ENCODE data around the gene FAU.

FAU gene

GRCh38 chr11:65131895-65132237, 9.9 kb upstream of the FAU start:
- DNase-seq (ENCODE audit: insufficient read length, low spot score) (no peak), FAIRE-seq (no peak)
- TF ChIP-seq CTCF (IDR thresholded peaks at IDR 0.05; ENCODE audit: insufficient read depth, missing control alignments): no peak

- no peak for TF ChIP-seq CTCF (IDR thresholded peaks at IDR 0.05; ENCODE audit: insufficient read depth, missing control alignments)
- no peak for FAIRE-seq
- no peak for DNase-seq (ENCODE audit: insufficient read length, low spot score)
Observed at GRCh38 chr11:65131417-65131776, 9.5 kb upstream of the FAU start.

- FAIRE-seq (no peak), DNase-seq (ENCODE audit: insufficient read length, low spot score) (no peak)
- no peak for TF ChIP-seq CTCF (IDR thresholded peaks at IDR 0.05; ENCODE audit: insufficient read depth, missing control alignments)
Observed at GRCh38 chr11:65130631-65131416, 8.9 kb upstream of the FAU start.

- no peak for TF ChIP-seq CTCF (IDR thresholded peaks at IDR 0.05; ENCODE audit: insufficient read depth, missing control alignments)
- FAIRE-seq: no peak
- DNase-seq (ENCODE audit: insufficient read length, low spot score): no peak
Observed at GRCh38 chr11:65129649-65130441, 7.9 kb upstream of the FAU start.

- no peak for FAIRE-seq
- no peak for DNase-seq (ENCODE audit: insufficient read length, low spot score)
Observed at GRCh38 chr11:65128182-65129145, 6.5 kb upstream of the FAU start.

More at GRCh38 chr11:65128182-65129145, 6.5 kb upstream of the FAU start:
- no peak for TF ChIP-seq CTCF (IDR thresholded peaks at IDR 0.05; ENCODE audit: insufficient read depth, missing control alignments)
